ENCODE measurements around the gene MECP2. TPM values are rescaled to one million over a fixed set of nuclear protein-coding genes. Genes with fewer than 3 reads are reported as not detected.

Gene MECP2
- total RNA-seq, 1 experiment from 2014 or later, result 88.9 TPM

- peaks cover 42% of the 10 kb centered on the region for H3K4me1 ChIP-seq (ENCODE audit: control insufficient read depth, insufficient read depth, low read length)
- no peak overlapping the region for H3K4me3 ChIP-seq (ENCODE audit: low read depth in 2 of 2, low read length in 2 of 2)
- intact Hi-C loops (cut with micrococcal nuclease; ENCODE audit: unreplicated experiment), result no loop called here
- in situ Hi-C loops (cut with HindIII; ENCODE audit: low pct_unique_long_range_greater_than_20kb, low sequenced_read_pairs), result no loop called here
- ChIA-PET CTCF (no interaction called here), POLR2A (no interaction called here)
- TF ChIP-seq SIN3A (IDR thresholded peaks at IDR 0.05; ENCODE audit: borderline replicate concordance, insufficient read depth, low read depth, low read length), result no peak
- TF ChIP-seq REST (IDR thresholded peaks at IDR 0.05; ENCODE audit: insufficient read depth in 1 of 2, low read depth in 2 of 2, low read length in 1 of 2), result no peak
- TF ChIP-seq TCF7L2 (IDR thresholded peaks at IDR 0.05; ENCODE audit: low read depth, low read length), result no peak
- TF ChIP-seq CTCF (IDR thresholded peaks at IDR 0.05), result no peak
- TF ChIP-seq POLR2AphosphoS5 (IDR thresholded peaks at IDR 0.05; ENCODE audit: low read depth, low read length), result no peak
- no peaks in the 10 kb centered on the region for H3K9me3 ChIP-seq (ENCODE audit: control insufficient read depth, insufficient read depth, low read depth, low read length)
- no peaks in the 10 kb centered on the region for H3K27me3 ChIP-seq (ENCODE audit: control insufficient read depth, insufficient read depth, low read length)
- ATAC-seq (no peak), DNase-seq (ENCODE audit: low read depth, low spot score) (no peak)
- H3K36me3 ChIP-seq (ENCODE audit: control insufficient read depth, insufficient read depth, low read length), result peaks cover 5% of the 10 kb centered on the region
- BruUV-seq (replicated peaks), result TSS peak; percentile 23
- no peak overlapping the region for H3K27ac ChIP-seq (ENCODE audit: low read length)
Observed at GRCh38 chrX:154090731-154091130, 6.8 kb downstream of the MECP2 start.

DNA sequence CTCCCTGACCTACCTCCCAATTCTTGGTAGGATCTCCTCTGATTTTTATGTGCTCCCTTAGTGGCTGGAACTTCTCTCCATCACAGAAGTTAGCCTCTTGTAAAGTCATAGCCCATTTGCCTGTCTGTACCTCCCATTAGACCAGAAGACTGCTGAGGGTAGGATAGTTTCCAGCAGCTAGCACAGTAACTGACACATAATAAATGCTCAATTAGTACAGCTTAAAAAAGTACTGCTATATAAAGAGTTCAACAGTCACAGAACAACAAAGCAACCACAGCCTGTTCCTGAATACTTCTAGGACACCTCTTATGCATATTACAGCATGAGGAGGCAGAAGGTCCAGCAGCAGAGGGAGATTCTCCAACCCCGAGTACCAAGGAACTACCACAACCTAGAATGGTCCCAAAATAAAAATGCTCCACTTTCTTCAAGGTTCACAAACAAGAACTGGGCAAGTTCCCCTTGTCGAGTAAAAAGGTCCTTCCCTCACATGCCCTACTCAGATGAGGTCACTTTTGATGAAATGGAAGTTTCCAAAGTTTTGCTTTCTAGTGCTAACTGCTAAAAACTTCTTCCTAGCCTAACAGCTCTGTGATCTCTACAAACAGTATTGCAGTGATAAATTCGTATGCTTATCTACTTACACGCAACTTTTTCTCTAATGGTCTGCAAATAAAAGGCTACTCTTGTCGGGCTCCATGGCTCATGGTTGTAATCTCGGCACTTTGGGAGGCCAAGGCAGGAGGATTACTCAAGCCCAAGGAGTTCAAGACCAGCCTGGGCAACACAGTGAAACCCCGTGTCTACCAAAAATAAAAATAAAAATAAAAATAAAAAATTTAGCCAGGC is 12.8 kb downstream of the MECP2 start:
- ATAC-seq (no peak), DNase-seq (ENCODE audit: low read depth, low spot score) (no peak)
- in situ Hi-C loops (cut with HindIII; ENCODE audit: low pct_unique_long_range_greater_than_20kb, low sequenced_read_pairs) (no loop called here), intact Hi-C loops (cut with micrococcal nuclease; ENCODE audit: unreplicated experiment) (no loop called here)
- CTCF ChIA-PET, result no interaction called here
- no TSS peak for BruUV-seq (replicated peaks)
- Histone ChIP-seq H3K27me3 (ENCODE audit: control insufficient read depth, insufficient read depth, low read length) (no peaks in the 10 kb centered on the region), H3K4me3 (ENCODE audit: low read depth in 2 of 2, low read length in 2 of 2) (no peak overlapping the region), H3K4me1 (ENCODE audit: control insufficient read depth, insufficient read depth, low read length) (0 out of 2 replicates have a peak, but pooled peaks cover 2% of the 10 kb centered on the region), H3K36me3 (ENCODE audit: control insufficient read depth, insufficient read depth, low read length) (no peaks in the 10 kb centered on the region), H3K9me3 (ENCODE audit: control insufficient read depth, insufficient read depth, low read depth, low read length) (no peaks in the 10 kb centered on the region), H3K27ac (ENCODE audit: low read length) (no peak overlapping the region)
- POLR2A ChIA-PET, result no interaction called here
- TF ChIP-seq REST (IDR thresholded peaks at IDR 0.05; ENCODE audit: insufficient read depth in 1 of 2, low read depth in 2 of 2, low read length in 1 of 2) (no peak), CTCF (IDR thresholded peaks at IDR 0.05) (no peak), POLR2AphosphoS5 (IDR thresholded peaks at IDR 0.05; ENCODE audit: low read depth, low read length) (no peak), TCF7L2 (IDR thresholded peaks at IDR 0.05; ENCODE audit: low read depth, low read length) (no peak), SIN3A (IDR thresholded peaks at IDR 0.05; ENCODE audit: borderline replicate concordance, insufficient read depth, low read depth, low read length) (no peak)
